ENCODE measurements around the gene GNL1.

- TF ChIP-seq CTCF (IDR thresholded peaks at IDR 0.05) (no peak), POLR2A (IDR thresholded peaks at IDR 0.05) (no peak)
Measured at GRCh38 chr6:30508890-30509736, 47.2 kb downstream of the GNL1 start.
